ENCODE measurements around the gene BASP1. TPM values are rescaled to one million over a fixed set of nuclear protein-coding genes. Genes with fewer than 3 reads are reported as not detected.
A peak's percentile ranks its signal among the peaks of the same experiment; 100 is the strongest.

The BASP1 gene
- total RNA-seq, 4 donors from 2014 or later: 19.8 to 53.9 (median 32.5) TPM

GRCh38 chr5:17216974-17217492 lies 398 bp upstream of the BASP1 start:
- no peak for TF ChIP-seq CTCF (IDR thresholded peaks at IDR 0.05)
- DNase-seq (ENCODE audit: low spot score): no peak
- no peak for ATAC-seq (ENCODE audit: low FRiP score)

- ATAC-seq (ENCODE audit: low FRiP score): peak; percentile 23
- no peak for TF ChIP-seq CTCF (IDR thresholded peaks at IDR 0.05)
- DNase-seq (ENCODE audit: low spot score): no peak
These were observed 1.0 kb downstream of the BASP1 start for GRCh38 chr5:17218353-17219005.

- ATAC-seq (ENCODE audit: low FRiP score) (no peak), DNase-seq (ENCODE audit: low spot score) (no peak)
- TF ChIP-seq CTCF (IDR thresholded peaks at IDR 0.05): no peak
These were observed 1.6 kb downstream of the BASP1 start for GRCh38 chr5:17219006-17219422.

GRCh38 chr5:17219469-17219868 lies 2.0 kb downstream of the BASP1 start:
- ATAC-seq (ENCODE audit: low FRiP score) (no peak), DNase-seq (ENCODE audit: low spot score) (no peak)
- no peak for TF ChIP-seq CTCF (IDR thresholded peaks at IDR 0.05)

- TF ChIP-seq CTCF (IDR thresholded peaks at IDR 0.05): no peak
- ATAC-seq (ENCODE audit: low FRiP score): no peak
- DNase-seq (ENCODE audit: low spot score): no peak
These were observed 2.6 kb downstream of the BASP1 start for GRCh38 chr5:17219992-17220391.

GRCh38 chr5:17220469-17220868 lies 3.0 kb downstream of the BASP1 start:
- DNase-seq (ENCODE audit: low spot score): no peak
- no peak for ATAC-seq (ENCODE audit: low FRiP score)
- TF ChIP-seq CTCF (IDR thresholded peaks at IDR 0.05): no peak

Measured in omental fat pad (tissue), 4 donors.